VCaP (cell line): Measurements from ENCODE around the gene IL2RA.

Experiments used
- H3K27ac ChIP-seq: fragments of 450-650 bp; 2 replicates; pipeline ENCODE4 v1.5.1; 2017
- TF ChIP-seq, protein P1 (sequence below): fragments of 450-650 bp; conservative IDR thresholded peaks from 2 replicates; pipeline ENCODE4 v1.5.1; 2017; ENCODE audit warnings: mild to moderate bottlenecking, moderate library complexity

Gene IL2RA

GRCh38 chr10:6013413-6014192, 48.6 kb downstream of the IL2RA start:
- TF ChIP-seq, protein P1, sequence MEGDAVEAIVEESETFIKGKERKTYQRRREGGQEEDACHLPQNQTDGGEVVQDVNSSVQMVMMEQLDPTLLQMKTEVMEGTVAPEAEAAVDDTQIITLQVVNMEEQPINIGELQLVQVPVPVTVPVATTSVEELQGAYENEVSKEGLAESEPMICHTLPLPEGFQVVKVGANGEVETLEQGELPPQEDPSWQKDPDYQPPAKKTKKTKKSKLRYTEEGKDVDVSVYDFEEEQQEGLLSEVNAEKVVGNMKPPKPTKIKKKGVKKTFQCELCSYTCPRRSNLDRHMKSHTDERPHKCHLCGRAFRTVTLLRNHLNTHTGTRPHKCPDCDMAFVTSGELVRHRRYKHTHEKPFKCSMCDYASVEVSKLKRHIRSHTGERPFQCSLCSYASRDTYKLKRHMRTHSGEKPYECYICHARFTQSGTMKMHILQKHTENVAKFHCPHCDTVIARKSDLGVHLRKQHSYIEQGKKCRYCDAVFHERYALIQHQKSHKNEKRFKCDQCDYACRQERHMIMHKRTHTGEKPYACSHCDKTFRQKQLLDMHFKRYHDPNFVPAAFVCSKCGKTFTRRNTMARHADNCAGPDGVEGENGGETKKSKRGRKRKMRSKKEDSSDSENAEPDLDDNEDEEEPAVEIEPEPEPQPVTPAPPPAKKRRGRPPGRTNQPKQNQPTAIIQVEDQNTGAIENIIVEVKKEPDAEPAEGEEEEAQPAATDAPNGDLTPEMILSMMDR, result no peak
- H3K27ac ChIP-seq, result no peak overlapping the region

DNA sequence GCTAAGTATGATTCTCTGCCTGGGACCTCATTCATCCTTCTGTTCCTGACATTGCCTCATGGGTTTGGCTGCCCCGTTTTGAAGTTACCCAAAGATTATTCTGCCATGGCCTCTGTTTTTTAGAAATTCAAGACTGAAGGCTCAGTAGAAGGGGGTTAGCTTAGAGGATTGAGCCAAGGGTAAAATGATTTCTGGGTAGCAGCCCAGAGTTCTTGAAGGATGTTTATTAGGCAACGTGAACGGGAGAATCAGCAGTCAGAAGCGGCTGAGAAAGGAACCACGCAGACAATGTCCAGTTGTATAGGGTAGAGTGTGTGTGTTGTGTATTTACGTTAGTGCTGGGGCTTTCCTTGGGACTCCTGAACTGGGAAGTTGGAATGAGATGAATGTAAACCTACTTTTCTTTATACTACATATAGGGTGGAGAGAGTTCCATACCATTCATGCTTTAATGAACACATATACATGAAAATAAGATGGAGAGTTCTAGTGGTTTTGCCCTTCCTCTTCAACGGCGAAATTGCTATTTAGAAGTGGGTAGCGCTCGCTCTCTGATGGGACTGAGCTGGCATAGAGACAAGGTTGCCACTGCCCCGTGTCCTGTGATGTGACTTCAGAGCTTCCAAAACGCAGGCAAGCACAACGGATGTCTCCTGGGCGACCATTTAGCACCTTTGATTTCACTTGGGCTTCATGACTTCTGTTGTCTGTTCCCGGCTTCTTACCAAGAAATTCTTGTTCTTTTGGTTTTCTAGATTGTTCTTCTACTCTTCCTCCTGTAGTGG, 49.9 kb downstream of the IL2RA start:
- H3K27ac ChIP-seq, result no peak overlapping the region
- TF ChIP-seq, protein P1, result no peak

DNA sequence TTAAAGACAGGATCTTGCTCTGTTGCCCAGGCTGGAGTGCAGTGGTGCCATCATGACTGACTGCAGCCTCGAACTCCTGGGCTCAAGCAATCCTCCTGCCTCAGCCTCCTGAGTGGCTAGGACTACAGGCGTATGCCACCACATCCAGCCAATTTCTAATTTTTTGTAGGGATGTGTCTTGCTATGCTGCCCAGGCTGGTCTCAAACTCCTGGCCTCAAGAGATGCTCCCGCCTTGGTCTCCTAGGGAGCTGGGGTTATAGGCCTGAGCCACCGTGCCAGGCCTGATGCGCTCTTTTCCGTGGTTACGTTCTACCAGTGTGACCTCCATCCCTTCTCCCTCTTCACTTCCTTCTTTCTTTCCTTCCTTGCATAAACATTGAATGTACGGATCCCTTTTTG, 50.6 kb downstream of the IL2RA start:
- TF ChIP-seq, protein P1, result no peak
- no peak overlapping the region for H3K27ac ChIP-seq

GRCh38 chr10:6010569-6010968, 51.6 kb downstream of the IL2RA start:
- no peak overlapping the region for H3K27ac ChIP-seq
- TF ChIP-seq, protein P1, result no peak

- H3K27ac ChIP-seq, result no peak overlapping the region
- TF ChIP-seq, protein P1, result no peak
Measured at GRCh38 chr10:6009961-6010360, 52.2 kb downstream of the IL2RA start.

DNA sequence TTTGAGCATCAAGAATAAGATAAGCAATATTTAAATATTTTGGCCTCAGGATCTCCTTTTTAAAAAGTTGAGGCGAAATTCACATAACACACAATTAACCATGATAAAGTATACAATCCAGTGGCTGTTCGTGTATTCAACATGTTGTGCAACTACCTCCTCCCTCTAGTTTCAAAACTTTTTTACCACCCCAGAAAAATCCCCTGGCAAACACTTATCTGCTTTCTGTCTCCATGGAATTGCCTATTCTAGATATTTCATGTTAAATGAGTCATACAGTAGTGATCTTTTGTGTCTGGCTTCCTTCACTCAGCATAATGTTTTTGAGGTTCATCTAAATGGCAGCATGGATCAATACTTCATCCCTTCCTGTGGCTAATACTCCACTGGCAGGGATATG, 53.0 kb downstream of the IL2RA start:
- H3K27ac ChIP-seq, result no peak overlapping the region
- TF ChIP-seq, protein P1, result no peak

DNA sequence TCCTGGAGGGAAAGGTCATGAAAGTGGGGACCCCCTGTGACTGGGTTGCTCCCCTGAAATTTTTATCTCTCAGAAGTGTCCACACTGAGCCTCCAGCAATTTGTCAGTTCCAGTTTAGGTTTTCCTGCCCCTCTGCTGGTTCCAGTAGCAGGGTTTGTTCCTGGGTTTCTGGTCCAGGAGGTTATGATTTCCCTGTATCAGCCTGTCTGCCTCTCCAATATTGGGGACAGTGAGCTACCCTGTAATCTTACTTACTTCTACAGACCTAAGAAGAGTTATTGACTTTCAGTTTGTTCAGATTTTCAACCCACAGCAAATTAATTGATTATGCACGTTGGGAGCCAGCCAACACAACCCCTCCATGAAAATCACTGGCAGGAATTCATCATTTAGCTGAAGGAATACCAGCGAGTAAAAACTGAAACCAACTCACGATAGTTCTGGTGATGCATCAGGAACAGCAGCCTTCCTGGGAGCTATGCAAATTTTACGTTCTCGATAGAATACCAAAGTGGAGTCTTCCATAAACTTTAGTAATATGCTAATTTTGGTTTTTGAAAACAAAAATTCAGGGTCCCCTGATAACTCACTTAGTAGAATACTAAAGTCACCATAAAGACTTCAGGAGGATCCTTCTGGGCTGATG, 53.5 kb downstream of the IL2RA start:
- TF ChIP-seq, protein P1, result no peak
- no peak overlapping the region for H3K27ac ChIP-seq
